GM12878 (cell line): ENCODE data around the gene NRK.

Experiments used
- CBX3 ChIP-seq: fragments of 200-600 bp; sonication (generic); IDR thresholded peaks from 2 replicates; pipeline ENCODE4 v1.6.1; 2016; ENCODE audit warnings: low read depth, borderline replicate concordance
- CHD4 ChIP-seq: fragments of 200-600 bp; sonication (generic); IDR thresholded peaks from 2 replicates; pipeline ENCODE4 v1.6.1; 2016; ENCODE audit warnings: mild to moderate bottlenecking
- EP300 ChIP-seq, 2 experiments: fragments of 150-350 bp in 1 of 2; IDR thresholded peaks; 2 replicates each; pipeline ENCODE4 v1.6.1; 2011 to 2012; ENCODE audit warnings: low read depth in 2 of 2, low read length in 2 of 2, borderline replicate concordance in 1 of 2, improper control_type of control experiment in 1 of 2, inconsistent platforms in 1 of 2; ENCODE audit not compliant: control insufficient read depth in 1 of 2
- ETV6 ChIP-seq, 2 experiments: fragments of 450-650 bp in 1 of 2; IDR thresholded peaks in 1 of 2; conservative IDR thresholded peaks in 1 of 2; 2 replicates each; pipeline ENCODE4 v1.6.1; 2014; ENCODE audit warnings: antibody characterized with exemption in 1 of 2, borderline replicate concordance in 1 of 2, low read depth in 1 of 2, mild to moderate bottlenecking in 1 of 2, moderate library complexity in 1 of 2
- HDAC2 ChIP-seq: fragments of 200-600 bp; sonication (generic); IDR thresholded peaks from 2 replicates; pipeline ENCODE4 v1.6.1; 2017
- HDGF ChIP-seq: fragments of 450-650 bp; IDR thresholded peaks from 2 replicates; pipeline ENCODE4 v1.6.1; 2016; ENCODE audit warnings: antibody characterized with exemption
- MTA2 ChIP-seq: fragments of 450-650 bp; IDR thresholded peaks from 2 replicates; pipeline ENCODE4 v1.6.1; 2016; ENCODE audit warnings: low read depth, mild to moderate bottlenecking, moderate library complexity
- MYB ChIP-seq: fragments of 150-350 bp; IDR thresholded peaks from 2 replicates; pipeline ENCODE4 v1.6.1; 2014; ENCODE audit warnings: mild to moderate bottlenecking, low read depth, low read length, borderline replicate concordance
- NR2F1 ChIP-seq: fragments of 450-650 bp; conservative IDR thresholded peaks from 2 replicates; pipeline ENCODE4 v1.6.1; 2017; ENCODE audit warnings: mild to moderate bottlenecking
- POLR2A ChIP-seq: IDR thresholded peaks from 2 replicates; pipeline ENCODE4 v1.6.1; 2011; ENCODE audit warnings: low read depth, mild to moderate bottlenecking, low read length
- TBL1XR1 ChIP-seq: IDR thresholded peaks from 2 replicates; pipeline ENCODE4 v1.6.1; 2012; ENCODE audit warnings: low read depth, low read length, improper control_type of control experiment
- YY1 ChIP-seq: IDR thresholded peaks from 2 replicates; pipeline ENCODE4 v1.6.1; 2011; ENCODE audit warnings: low read depth, mild to moderate bottlenecking, low read length
- ZZZ3 ChIP-seq: IDR thresholded peaks from 2 replicates; pipeline ENCODE4 v1.6.1; 2011; ENCODE audit warnings: low read depth; ENCODE audit not compliant: control insufficient read depth, insufficient read length
- TF ChIP-seq, protein P1 (sequence below), 3 experiments: IDR thresholded peaks in 2 of 3; conservative IDR thresholded peaks in 1 of 3; 2 replicates each; pipeline ENCODE4 v1.5.1; 2011; ENCODE audit warnings: low read depth in 3 of 3, low read length in 3 of 3, mild to moderate bottlenecking in 3 of 3, control low read depth in 2 of 3, moderate library complexity in 2 of 3, inconsistent platforms in 1 of 3, mixed read lengths in 1 of 3; ENCODE audit not compliant: control insufficient read depth in 2 of 3, insufficient read depth in 1 of 3; ENCODE audit errors: extremely low read depth in 1 of 3

- TF ChIP-seq, protein P1, sequence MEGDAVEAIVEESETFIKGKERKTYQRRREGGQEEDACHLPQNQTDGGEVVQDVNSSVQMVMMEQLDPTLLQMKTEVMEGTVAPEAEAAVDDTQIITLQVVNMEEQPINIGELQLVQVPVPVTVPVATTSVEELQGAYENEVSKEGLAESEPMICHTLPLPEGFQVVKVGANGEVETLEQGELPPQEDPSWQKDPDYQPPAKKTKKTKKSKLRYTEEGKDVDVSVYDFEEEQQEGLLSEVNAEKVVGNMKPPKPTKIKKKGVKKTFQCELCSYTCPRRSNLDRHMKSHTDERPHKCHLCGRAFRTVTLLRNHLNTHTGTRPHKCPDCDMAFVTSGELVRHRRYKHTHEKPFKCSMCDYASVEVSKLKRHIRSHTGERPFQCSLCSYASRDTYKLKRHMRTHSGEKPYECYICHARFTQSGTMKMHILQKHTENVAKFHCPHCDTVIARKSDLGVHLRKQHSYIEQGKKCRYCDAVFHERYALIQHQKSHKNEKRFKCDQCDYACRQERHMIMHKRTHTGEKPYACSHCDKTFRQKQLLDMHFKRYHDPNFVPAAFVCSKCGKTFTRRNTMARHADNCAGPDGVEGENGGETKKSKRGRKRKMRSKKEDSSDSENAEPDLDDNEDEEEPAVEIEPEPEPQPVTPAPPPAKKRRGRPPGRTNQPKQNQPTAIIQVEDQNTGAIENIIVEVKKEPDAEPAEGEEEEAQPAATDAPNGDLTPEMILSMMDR (IDR thresholded peaks at IDR 0.05 in 2 of 3, conservative IDR thresholded peaks at IDR 0.05 in 1 of 3; ENCODE audit: control insufficient read depth in 2 of 3, extremely low read depth in 1 of 3, insufficient read depth in 1 of 3, low read depth in 3 of 3, low read length in 3 of 3) = no peak
- no peak for TF ChIP-seq HDAC2
- no peak for TF ChIP-seq POLR2A
- no peak for TF ChIP-seq CHD4
- TF ChIP-seq CBX3 = no peak
- TF ChIP-seq NR2F1 = no peak
- TF ChIP-seq MTA2 = no peak
- no peak for TF ChIP-seq ETV6 (conservative IDR thresholded peaks at IDR 0.05 in 1 of 2, IDR thresholded peaks at IDR 0.05 in 1 of 2; ENCODE audit: borderline replicate concordance in 1 of 2, low read depth in 1 of 2)
- no peak for TF ChIP-seq TBL1XR1
- no peak for TF ChIP-seq YY1
- no peak for TF ChIP-seq ZZZ3
- no peak for TF ChIP-seq MYB
- no peak for TF ChIP-seq HDGF
- no peak for TF ChIP-seq EP300 (IDR thresholded peaks at IDR 0.05; ENCODE audit: borderline replicate concordance in 1 of 2, control insufficient read depth in 1 of 2, low read depth in 2 of 2, low read length in 2 of 2)
Observed at GRCh38 chrX:105880491-105880890, 58.2 kb downstream of the NRK start.
